Measurements from ENCODE around the gene FBXL7.

FBXL7 gene

DNA sequence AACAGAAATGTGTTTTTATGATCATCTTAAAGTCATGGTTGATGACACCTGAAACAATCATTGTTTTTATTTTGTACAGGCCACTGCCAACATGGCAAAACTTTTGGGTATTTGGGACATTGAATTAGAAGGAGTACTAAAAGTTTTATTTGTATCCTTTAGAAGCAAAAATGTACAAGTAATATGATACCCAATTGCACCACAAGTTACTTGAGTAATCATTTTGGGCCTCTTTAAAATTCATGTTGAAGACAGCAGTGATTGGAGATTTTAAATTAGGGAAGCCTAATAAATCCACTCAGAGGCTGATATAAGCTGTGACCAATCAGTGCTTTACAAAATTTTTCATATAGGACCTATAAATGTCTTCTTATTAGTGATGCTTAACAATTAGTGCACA lies 466.7 kb downstream of the FBXL7 start:
- in situ Hi-C loops (cut with HindIII; ENCODE audit: low sequenced_read_pairs): no loop called here

DNA sequence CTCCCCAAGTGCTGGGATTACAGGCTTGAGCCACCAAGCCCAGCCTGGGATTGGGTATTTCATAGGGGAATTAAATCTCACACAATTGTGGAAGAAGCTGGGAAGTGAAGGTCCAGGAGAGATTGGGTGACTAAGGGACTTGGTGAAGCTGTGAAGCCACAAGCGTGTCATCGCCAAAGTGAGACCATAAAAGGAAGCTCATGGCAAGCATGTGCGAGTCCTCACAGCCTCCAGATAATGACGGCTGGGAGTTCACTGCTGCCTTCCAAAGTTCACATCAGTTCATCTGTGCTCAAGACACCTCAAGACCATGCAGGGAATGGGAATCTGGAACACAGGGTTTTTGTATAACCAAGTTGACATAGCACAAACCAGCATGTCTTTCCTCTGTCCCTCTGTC lies 469.0 kb downstream of the FBXL7 start:
- in situ Hi-C loops (cut with HindIII; ENCODE audit: low sequenced_read_pairs): no loop called here

DNA sequence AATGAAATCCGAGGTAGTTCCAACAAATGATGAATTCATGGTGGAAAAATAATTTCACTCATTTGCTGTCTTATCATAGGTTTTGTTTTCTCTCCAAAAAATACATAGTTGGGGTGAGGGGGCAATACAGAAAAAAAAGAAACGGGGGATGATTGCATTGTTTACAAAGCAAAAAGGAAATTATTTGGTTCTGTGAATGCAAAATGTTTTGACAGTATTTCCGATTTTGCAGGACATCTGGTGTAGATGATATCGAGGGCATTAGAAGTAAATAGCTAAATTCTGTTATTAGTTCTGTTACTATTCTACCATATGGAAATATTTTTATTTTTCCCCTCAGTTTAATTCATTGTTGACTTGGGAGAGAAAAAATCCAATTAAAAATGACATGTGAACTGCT lies 477.9 kb downstream of the FBXL7 start:
- in situ Hi-C loops (cut with HindIII; ENCODE audit: low sequenced_read_pairs): loop anchor here (25.0 kb wide), 2 partner anchors 491 to 766 kb away; no protein-coding TSS in a partner anchor

DNA sequence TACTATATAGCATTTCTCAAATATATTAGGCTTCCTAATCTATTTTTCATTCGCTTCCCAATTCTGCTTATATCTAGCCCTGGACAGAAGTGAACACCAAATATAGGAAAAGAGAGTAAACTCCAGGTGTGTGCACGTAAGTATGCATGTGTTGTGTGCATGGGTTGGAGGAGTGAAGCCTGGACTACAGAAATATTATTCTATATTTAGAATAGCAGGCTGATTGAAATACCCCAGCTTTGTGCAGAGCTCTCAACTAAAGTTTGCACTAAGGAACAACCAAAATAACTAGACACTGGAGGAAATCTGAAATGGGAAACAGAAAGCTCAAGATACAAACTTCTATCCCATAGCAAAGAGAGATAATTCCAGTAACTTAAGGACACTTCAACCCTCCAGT lies 480.9 kb downstream of the FBXL7 start:
- in situ Hi-C loops (cut with HindIII; ENCODE audit: low sequenced_read_pairs): loop anchor here (25.0 kb wide), 2 partner anchors 494 to 769 kb away; no protein-coding TSS in a partner anchor

DNA sequence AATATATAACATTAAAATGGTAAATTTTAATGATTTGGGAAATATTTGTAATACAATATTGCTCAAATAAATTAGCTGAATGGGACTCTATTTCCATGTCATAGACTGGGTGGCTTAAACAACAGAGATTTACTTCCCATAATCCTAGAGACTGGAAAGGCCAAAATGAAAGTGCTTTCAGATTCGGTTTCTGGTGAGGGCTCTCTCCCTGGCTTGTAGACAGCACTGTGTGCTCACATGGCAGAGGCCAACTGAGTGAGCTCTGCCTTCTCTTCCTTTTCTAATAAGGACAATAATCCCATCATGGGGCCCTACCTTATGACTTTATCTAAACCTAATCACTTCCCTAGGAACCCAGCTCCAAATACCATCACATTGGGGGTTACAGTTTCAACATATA lies 483.4 kb downstream of the FBXL7 start:
- in situ Hi-C loops (cut with HindIII; ENCODE audit: low sequenced_read_pairs): loop anchor here (25.0 kb wide), 2 partner anchors 496 to 771 kb away; no protein-coding TSS in a partner anchor
